ENCODE data around the gene TTC39B. TPM values are rescaled to one million over a fixed set of nuclear protein-coding genes. Genes with fewer than 3 reads are reported as not detected.

Gene TTC39B
- total and polyA plus RNA-seq, 2 donors: 9.4 to 10.6 TPM

GRCh38 chr9:15158064-15158463 is 149.0 kb downstream of the TTC39B start:
- H3K27me3 ChIP-seq (ENCODE audit: control insufficient read depth in 2 of 2, insufficient read depth in 1 of 2, low read length in 1 of 2): no peaks in the 10 kb centered on the region
- H3K9me3 ChIP-seq (ENCODE audit: control insufficient read depth in 2 of 2, insufficient read depth in 1 of 2, low read length in 1 of 2): no peaks in the 10 kb centered on the region

DNA sequence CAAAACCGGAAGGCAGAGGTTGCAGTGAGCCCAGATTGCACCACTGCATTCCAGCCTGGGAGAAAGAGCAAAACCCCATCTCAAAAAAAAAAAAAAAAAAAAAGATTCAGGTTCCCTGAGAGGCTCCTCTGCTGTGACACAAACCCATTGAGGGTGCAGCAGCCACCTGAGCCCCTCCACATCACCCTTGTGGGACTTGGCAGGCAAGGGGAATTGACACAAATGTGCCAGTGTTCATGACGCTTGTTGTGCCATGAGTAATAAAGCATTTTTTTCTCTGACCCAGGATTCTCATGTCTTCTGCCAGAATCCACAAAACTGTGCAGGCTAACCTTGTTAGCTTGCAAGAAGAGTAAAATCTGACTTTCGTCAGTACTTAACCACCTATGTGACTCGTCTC is 149.6 kb downstream of the TTC39B start:
- 69% methylated on average over 4 of the region's 4 CpGs for WGBS
- H3K4me3 ChIP-seq (ENCODE audit: low read length in 2 of 2): no peak overlapping the region
- H3K36me3 ChIP-seq (ENCODE audit: control insufficient read depth in 2 of 2, insufficient read depth in 2 of 2, low read length in 1 of 2): no peaks in the 10 kb centered on the region
- H3K9me3 ChIP-seq (ENCODE audit: control insufficient read depth in 2 of 2, insufficient read depth in 1 of 2, low read length in 1 of 2): no peaks in the 10 kb centered on the region
- DNase-seq (ENCODE audit: low read depth in 6 of 9, low spot score in 9 of 9): no peak
- H3K27ac ChIP-seq (ENCODE audit: low read depth in 1 of 2, low read length in 1 of 2): no peak overlapping the region
- no peaks in the 10 kb centered on the region for H3K27me3 ChIP-seq (ENCODE audit: control insufficient read depth in 2 of 2, insufficient read depth in 1 of 2, low read length in 1 of 2)
- no peaks in the 10 kb centered on the region for H3K4me1 ChIP-seq (ENCODE audit: control insufficient read depth in 2 of 2, insufficient read depth in 2 of 2, low read length in 2 of 2)

More at GRCh38 chr9:15158064-15158463, 149.0 kb downstream of the TTC39B start:
- Histone ChIP-seq H3K36me3 (ENCODE audit: control insufficient read depth in 2 of 2, insufficient read depth in 2 of 2, low read length in 1 of 2) (no peaks in the 10 kb centered on the region), H3K4me1 (ENCODE audit: control insufficient read depth in 2 of 2, insufficient read depth in 2 of 2, low read length in 2 of 2) (no peaks in the 10 kb centered on the region), H3K4me3 (ENCODE audit: low read length in 2 of 2) (no peak overlapping the region), H3K27ac (ENCODE audit: low read depth in 1 of 2, low read length in 1 of 2) (no peak overlapping the region)
- DNase-seq (ENCODE audit: low read depth in 6 of 9, low spot score in 9 of 9): no peak
- 99% methylated on average over 1 of the region's 1 CpG for WGBS

DNA sequence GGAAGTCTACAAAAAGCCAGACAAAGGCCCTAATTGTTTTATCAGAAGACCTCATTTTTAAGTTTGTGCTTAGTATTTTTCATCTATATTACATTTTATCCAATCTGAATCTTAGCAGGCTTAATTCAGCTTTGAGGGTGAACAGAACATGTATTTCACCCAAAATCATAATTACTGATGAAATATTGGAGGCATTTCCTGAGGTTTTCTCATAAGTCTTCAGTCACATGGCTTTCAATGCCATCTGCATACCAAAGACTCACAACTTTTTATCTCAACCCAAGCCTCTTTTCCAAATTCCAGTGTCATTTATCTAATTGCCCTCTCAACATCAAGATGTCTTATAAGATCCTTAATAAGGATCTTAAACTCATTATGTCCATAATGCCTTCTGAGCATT is 150.8 kb downstream of the TTC39B start:
- Histone ChIP-seq H3K4me3 (ENCODE audit: low read length in 2 of 2) (no peak overlapping the region), H3K27ac (ENCODE audit: low read depth in 1 of 2, low read length in 1 of 2) (peak overlapping the region in 1 of 2 donors; percentile 55), H3K27me3 (ENCODE audit: control insufficient read depth in 2 of 2, insufficient read depth in 1 of 2, low read length in 1 of 2) (no peaks in the 10 kb centered on the region), H3K9me3 (ENCODE audit: control insufficient read depth in 2 of 2, insufficient read depth in 1 of 2, low read length in 1 of 2) (no peaks in the 10 kb centered on the region), H3K4me1 (ENCODE audit: control insufficient read depth in 2 of 2, insufficient read depth in 2 of 2, low read length in 2 of 2) (no peaks in the 10 kb centered on the region), H3K36me3 (ENCODE audit: control insufficient read depth in 2 of 2, insufficient read depth in 2 of 2, low read length in 1 of 2) (no peaks in the 10 kb centered on the region)
- DNase-seq (ENCODE audit: low read depth in 6 of 9, low spot score in 9 of 9): no peak

- no peak for DNase-seq (ENCODE audit: low read depth in 6 of 9, low spot score in 9 of 9)
- 36% methylated on average over 4 of the region's 4 CpGs for WGBS
- peak overlapping the region in 1 of 2 donors; percentile 55 for H3K27ac ChIP-seq (ENCODE audit: low read depth in 1 of 2, low read length in 1 of 2)
Observed at GRCh38 chr9:15155826-15156225, 151.2 kb downstream of the TTC39B start.

DNA sequence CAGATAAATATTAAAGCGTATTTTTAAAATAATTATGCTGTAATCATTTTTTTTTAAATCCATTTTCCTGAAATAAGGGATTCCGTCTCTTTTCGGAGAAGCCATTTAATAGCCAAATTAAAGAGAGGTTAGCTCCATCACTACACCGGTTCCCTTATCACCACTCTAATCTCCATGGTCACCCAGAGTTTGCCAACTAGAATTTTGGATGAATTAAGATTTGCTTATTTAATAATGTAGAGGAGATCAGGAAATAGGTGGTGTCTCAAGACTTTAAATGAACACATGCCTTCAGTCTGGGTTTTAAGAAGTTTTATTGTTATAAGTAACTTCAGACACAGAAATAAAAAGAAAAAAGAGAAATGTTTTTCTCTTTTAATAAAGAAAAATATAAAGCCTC is 151.7 kb downstream of the TTC39B start:
- no peak for DNase-seq (ENCODE audit: low read depth in 6 of 9, low spot score in 9 of 9)
- Histone ChIP-seq H3K27me3 (ENCODE audit: control insufficient read depth in 2 of 2, insufficient read depth in 1 of 2, low read length in 1 of 2) (no peaks in the 10 kb centered on the region), H3K27ac (ENCODE audit: low read depth in 1 of 2, low read length in 1 of 2) (no peak overlapping the region)

More at GRCh38 chr9:15155826-15156225, 151.2 kb downstream of the TTC39B start:
- Histone ChIP-seq H3K4me1 (ENCODE audit: control insufficient read depth in 2 of 2, insufficient read depth in 2 of 2, low read length in 2 of 2) (no peaks in the 10 kb centered on the region), H3K4me3 (ENCODE audit: low read length in 2 of 2) (no peak overlapping the region), H3K36me3 (ENCODE audit: control insufficient read depth in 2 of 2, insufficient read depth in 2 of 2, low read length in 1 of 2) (no peaks in the 10 kb centered on the region), H3K9me3 (ENCODE audit: control insufficient read depth in 2 of 2, insufficient read depth in 1 of 2, low read length in 1 of 2) (no peaks in the 10 kb centered on the region), H3K27me3 (ENCODE audit: control insufficient read depth in 2 of 2, insufficient read depth in 1 of 2, low read length in 1 of 2) (no peaks in the 10 kb centered on the region)

GRCh38 chr9:15154677-15155076 is 152.3 kb downstream of the TTC39B start:
- no peak for DNase-seq (ENCODE audit: low read depth in 6 of 9, low spot score in 9 of 9)
- Histone ChIP-seq H3K27me3 (ENCODE audit: control insufficient read depth in 2 of 2, insufficient read depth in 1 of 2, low read length in 1 of 2) (no peaks in the 10 kb centered on the region), H3K4me1 (ENCODE audit: control insufficient read depth in 2 of 2, insufficient read depth in 2 of 2, low read length in 2 of 2) (no peaks in the 10 kb centered on the region), H3K27ac (ENCODE audit: low read depth in 1 of 2, low read length in 1 of 2) (no peak overlapping the region), H3K9me3 (ENCODE audit: control insufficient read depth in 2 of 2, insufficient read depth in 1 of 2, low read length in 1 of 2) (no peaks in the 10 kb centered on the region), H3K36me3 (ENCODE audit: control insufficient read depth in 2 of 2, insufficient read depth in 2 of 2, low read length in 1 of 2) (no peaks in the 10 kb centered on the region), H3K4me3 (ENCODE audit: low read length in 2 of 2) (no peak overlapping the region)
- 91% methylated on average over 4 of the region's 4 CpGs for WGBS

More for the DNA sequence above, 151.7 kb downstream of the TTC39B start:
- H3K36me3 ChIP-seq (ENCODE audit: control insufficient read depth in 2 of 2, insufficient read depth in 2 of 2, low read length in 1 of 2): no peaks in the 10 kb centered on the region
- H3K9me3 ChIP-seq (ENCODE audit: control insufficient read depth in 2 of 2, insufficient read depth in 1 of 2, low read length in 1 of 2): no peaks in the 10 kb centered on the region
- H3K4me1 ChIP-seq (ENCODE audit: control insufficient read depth in 2 of 2, insufficient read depth in 2 of 2, low read length in 2 of 2): no peaks in the 10 kb centered on the region
- WGBS: 70% methylated on average over 4 of the region's 4 CpGs
- H3K4me3 ChIP-seq (ENCODE audit: low read length in 2 of 2): no peak overlapping the region

DNA sequence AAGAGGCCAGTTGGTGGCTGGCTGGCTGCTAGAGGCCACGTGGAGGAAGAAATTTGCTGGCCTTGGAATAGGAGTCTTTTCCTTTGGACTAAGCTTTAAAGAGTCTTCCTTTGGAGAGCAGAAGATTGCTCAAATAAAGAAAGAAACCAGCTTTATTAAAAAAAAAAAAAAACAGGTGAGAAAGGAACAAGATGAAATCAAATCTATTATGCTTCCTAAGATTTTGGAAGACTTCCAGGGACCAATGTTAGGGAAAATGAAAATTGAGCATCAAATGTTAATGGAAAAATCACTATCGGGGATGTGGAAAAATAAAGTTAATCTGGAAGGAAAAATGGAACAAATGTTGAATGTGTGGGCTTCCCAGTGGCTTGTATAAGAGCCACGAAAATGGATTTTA is 153.1 kb downstream of the TTC39B start:
- Histone ChIP-seq H3K36me3 (ENCODE audit: control insufficient read depth in 2 of 2, insufficient read depth in 2 of 2, low read length in 1 of 2) (no peaks in the 10 kb centered on the region), H3K27ac (ENCODE audit: low read depth in 1 of 2, low read length in 1 of 2) (no peak overlapping the region), H3K4me3 (ENCODE audit: low read length in 2 of 2) (no peak overlapping the region), H3K9me3 (ENCODE audit: control insufficient read depth in 2 of 2, insufficient read depth in 1 of 2, low read length in 1 of 2) (no peaks in the 10 kb centered on the region), H3K4me1 (ENCODE audit: control insufficient read depth in 2 of 2, insufficient read depth in 2 of 2, low read length in 2 of 2) (no peaks in the 10 kb centered on the region), H3K27me3 (ENCODE audit: control insufficient read depth in 2 of 2, insufficient read depth in 1 of 2, low read length in 1 of 2) (no peaks in the 10 kb centered on the region)
- WGBS: 92% methylated on average over 3 of the region's 3 CpGs
- DNase-seq (ENCODE audit: low read depth in 6 of 9, low spot score in 9 of 9): no peak

DNA sequence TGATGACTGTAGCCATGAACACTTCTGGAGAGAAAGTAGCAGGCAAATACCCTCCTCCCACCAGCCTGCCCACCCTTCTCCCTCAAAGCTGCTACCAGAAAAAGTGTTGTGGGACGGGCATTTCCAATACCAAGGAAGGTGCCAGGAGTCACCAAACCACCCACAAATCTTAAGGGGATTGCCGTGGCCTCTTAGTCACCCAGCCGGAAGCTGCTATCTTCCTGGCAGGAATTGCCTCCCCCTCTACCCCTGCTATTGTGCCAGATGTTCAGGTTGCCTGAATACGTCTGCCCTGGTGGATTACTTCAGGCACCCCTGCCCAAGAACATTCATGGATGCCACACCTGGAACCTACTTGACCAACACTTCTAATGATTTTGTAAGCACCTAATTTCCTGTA is 156.1 kb downstream of the TTC39B start:
- no peaks in the 10 kb centered on the region for H3K9me3 ChIP-seq (ENCODE audit: control insufficient read depth in 2 of 2, insufficient read depth in 1 of 2, low read length in 1 of 2)
- H3K27me3 ChIP-seq (ENCODE audit: control insufficient read depth in 2 of 2, insufficient read depth in 1 of 2, low read length in 1 of 2): no peaks in the 10 kb centered on the region
- no peak overlapping the region for H3K4me3 ChIP-seq (ENCODE audit: low read length in 2 of 2)
- no peaks in the 10 kb centered on the region for H3K36me3 ChIP-seq (ENCODE audit: control insufficient read depth in 2 of 2, insufficient read depth in 2 of 2, low read length in 1 of 2)
- no peak overlapping the region for H3K27ac ChIP-seq (ENCODE audit: low read depth in 1 of 2, low read length in 1 of 2)
- H3K4me1 ChIP-seq (ENCODE audit: control insufficient read depth in 2 of 2, insufficient read depth in 2 of 2, low read length in 2 of 2): peaks cover 0 to 6% of the 10 kb centered on the region in 2 donors
- 91% methylated on average over 4 of the region's 4 CpGs for WGBS
- DNase-seq (ENCODE audit: low read depth in 6 of 9, low spot score in 9 of 9): no peak

GRCh38 chr9:15149450-15149849 is 157.6 kb downstream of the TTC39B start:
- no peaks in the 10 kb centered on the region for H3K36me3 ChIP-seq (ENCODE audit: control insufficient read depth in 2 of 2, insufficient read depth in 2 of 2, low read length in 1 of 2)
- H3K9me3 ChIP-seq (ENCODE audit: control insufficient read depth in 2 of 2, insufficient read depth in 1 of 2, low read length in 1 of 2): no peaks in the 10 kb centered on the region
- H3K27me3 ChIP-seq (ENCODE audit: control insufficient read depth in 2 of 2, insufficient read depth in 1 of 2, low read length in 1 of 2): no peaks in the 10 kb centered on the region
- no peak overlapping the region for H3K4me3 ChIP-seq (ENCODE audit: low read length in 2 of 2)
- DNase-seq (ENCODE audit: low read depth in 6 of 9, low spot score in 9 of 9): no peak
- H3K4me1 ChIP-seq (ENCODE audit: control insufficient read depth in 2 of 2, insufficient read depth in 2 of 2, low read length in 2 of 2): peaks cover 0 to 6% of the 10 kb centered on the region in 2 donors
- H3K27ac ChIP-seq (ENCODE audit: low read depth in 1 of 2, low read length in 1 of 2): no peak overlapping the region

- H3K36me3 ChIP-seq (ENCODE audit: control insufficient read depth in 2 of 2, insufficient read depth in 2 of 2, low read length in 1 of 2): no peaks in the 10 kb centered on the region
- DNase-seq (ENCODE audit: low read depth in 6 of 9, low spot score in 9 of 9): no peak
- H3K4me3 ChIP-seq (ENCODE audit: low read length in 2 of 2): no peak overlapping the region
- H3K27ac ChIP-seq (ENCODE audit: low read depth in 1 of 2, low read length in 1 of 2): no peak overlapping the region
- H3K4me1 ChIP-seq (ENCODE audit: control insufficient read depth in 2 of 2, insufficient read depth in 2 of 2, low read length in 2 of 2): peaks cover 0 to 16% of the 10 kb centered on the region in 2 donors
- H3K27me3 ChIP-seq (ENCODE audit: control insufficient read depth in 2 of 2, insufficient read depth in 1 of 2, low read length in 1 of 2): no peaks in the 10 kb centered on the region
- WGBS: 84% methylated on average over 9 of the region's 9 CpGs
- no peaks in the 10 kb centered on the region for H3K9me3 ChIP-seq (ENCODE audit: control insufficient read depth in 2 of 2, insufficient read depth in 1 of 2, low read length in 1 of 2)
Observed at GRCh38 chr9:15146268-15146700, 160.7 kb downstream of the TTC39B start.
